ENCODE results near the gene NOS3. TPM values are rescaled to one million over a fixed set of nuclear protein-coding genes. Genes with fewer than 3 reads are reported as not detected.

Gene NOS3
- polyA plus RNA-seq, 1 donor from 2014 or later: not detected

GRCh38 chr7:150947761-150948651, 42.8 kb upstream of the NOS3 start:
- no peaks in the 10 kb centered on the region for H3K9me2 ChIP-seq (ENCODE audit: insufficient read depth, low read length)
- no peaks in the 10 kb centered on the region for H3K9me3 ChIP-seq (ENCODE audit: low read length)
- no peaks in the 10 kb centered on the region for H3K27me3 ChIP-seq (ENCODE audit: insufficient read depth, low read depth, low read length)
- TF ChIP-seq EP300 (conservative IDR thresholded peaks at IDR 0.05; ENCODE audit: poor library complexity, severe bottlenecking) (no peak), RAD21 (conservative IDR thresholded peaks at IDR 0.05) (no peak), MXI1 (conservative IDR thresholded peaks at IDR 0.05; ENCODE audit: poor library complexity, severe bottlenecking) (no peak), POLR2AphosphoS5 (IDR thresholded peaks at IDR 0.05) (no peak), SMC3 (conservative IDR thresholded peaks at IDR 0.05; ENCODE audit: poor library complexity) (no peak), EZH2 (IDR thresholded peaks at IDR 0.05; ENCODE audit: borderline replicate concordance, insufficient read depth, low read length, poor library complexity, severe bottlenecking) (no peak), TAF1 (IDR thresholded peaks at IDR 0.05; ENCODE audit: low read depth) (no peak)
- TF ChIP-seq, protein P1, sequence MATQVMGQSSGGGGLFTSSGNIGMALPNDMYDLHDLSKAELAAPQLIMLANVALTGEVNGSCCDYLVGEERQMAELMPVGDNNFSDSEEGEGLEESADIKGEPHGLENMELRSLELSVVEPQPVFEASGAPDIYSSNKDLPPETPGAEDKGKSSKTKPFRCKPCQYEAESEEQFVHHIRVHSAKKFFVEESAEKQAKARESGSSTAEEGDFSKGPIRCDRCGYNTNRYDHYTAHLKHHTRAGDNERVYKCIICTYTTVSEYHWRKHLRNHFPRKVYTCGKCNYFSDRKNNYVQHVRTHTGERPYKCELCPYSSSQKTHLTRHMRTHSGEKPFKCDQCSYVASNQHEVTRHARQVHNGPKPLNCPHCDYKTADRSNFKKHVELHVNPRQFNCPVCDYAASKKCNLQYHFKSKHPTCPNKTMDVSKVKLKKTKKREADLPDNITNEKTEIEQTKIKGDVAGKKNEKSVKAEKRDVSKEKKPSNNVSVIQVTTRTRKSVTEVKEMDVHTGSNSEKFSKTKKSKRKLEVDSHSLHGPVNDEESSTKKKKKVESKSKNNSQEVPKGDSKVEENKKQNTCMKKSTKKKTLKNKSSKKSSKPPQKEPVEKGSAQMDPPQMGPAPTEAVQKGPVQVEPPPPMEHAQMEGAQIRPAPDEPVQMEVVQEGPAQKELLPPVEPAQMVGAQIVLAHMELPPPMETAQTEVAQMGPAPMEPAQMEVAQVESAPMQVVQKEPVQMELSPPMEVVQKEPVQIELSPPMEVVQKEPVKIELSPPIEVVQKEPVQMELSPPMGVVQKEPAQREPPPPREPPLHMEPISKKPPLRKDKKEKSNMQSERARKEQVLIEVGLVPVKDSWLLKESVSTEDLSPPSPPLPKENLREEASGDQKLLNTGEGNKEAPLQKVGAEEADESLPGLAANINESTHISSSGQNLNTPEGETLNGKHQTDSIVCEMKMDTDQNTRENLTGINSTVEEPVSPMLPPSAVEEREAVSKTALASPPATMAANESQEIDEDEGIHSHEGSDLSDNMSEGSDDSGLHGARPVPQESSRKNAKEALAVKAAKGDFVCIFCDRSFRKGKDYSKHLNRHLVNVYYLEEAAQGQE (IDR thresholded peaks at IDR 0.05; ENCODE audit: borderline replicate concordance): no peak
- TF ChIP-seq, protein P2, sequence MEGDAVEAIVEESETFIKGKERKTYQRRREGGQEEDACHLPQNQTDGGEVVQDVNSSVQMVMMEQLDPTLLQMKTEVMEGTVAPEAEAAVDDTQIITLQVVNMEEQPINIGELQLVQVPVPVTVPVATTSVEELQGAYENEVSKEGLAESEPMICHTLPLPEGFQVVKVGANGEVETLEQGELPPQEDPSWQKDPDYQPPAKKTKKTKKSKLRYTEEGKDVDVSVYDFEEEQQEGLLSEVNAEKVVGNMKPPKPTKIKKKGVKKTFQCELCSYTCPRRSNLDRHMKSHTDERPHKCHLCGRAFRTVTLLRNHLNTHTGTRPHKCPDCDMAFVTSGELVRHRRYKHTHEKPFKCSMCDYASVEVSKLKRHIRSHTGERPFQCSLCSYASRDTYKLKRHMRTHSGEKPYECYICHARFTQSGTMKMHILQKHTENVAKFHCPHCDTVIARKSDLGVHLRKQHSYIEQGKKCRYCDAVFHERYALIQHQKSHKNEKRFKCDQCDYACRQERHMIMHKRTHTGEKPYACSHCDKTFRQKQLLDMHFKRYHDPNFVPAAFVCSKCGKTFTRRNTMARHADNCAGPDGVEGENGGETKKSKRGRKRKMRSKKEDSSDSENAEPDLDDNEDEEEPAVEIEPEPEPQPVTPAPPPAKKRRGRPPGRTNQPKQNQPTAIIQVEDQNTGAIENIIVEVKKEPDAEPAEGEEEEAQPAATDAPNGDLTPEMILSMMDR (IDR thresholded peaks at IDR 0.05; ENCODE audit: poor library complexity, severe bottlenecking): no peak
- no peak overlapping the region for H3K9ac ChIP-seq (ENCODE audit: low read length)
- H3K4me2 ChIP-seq (ENCODE audit: low read length): no peak overlapping the region
- H2AFZ ChIP-seq (ENCODE audit: low read depth, low read length): no peak overlapping the region
- H3K79me2 ChIP-seq (replicated peaks; ENCODE audit: insufficient read depth, low read length): no peaks in the 10 kb centered on the region
- no peaks in the 10 kb centered on the region for H3F3A ChIP-seq (ENCODE audit: insufficient read depth, low read length, poor library complexity, severe bottlenecking)
- no peak overlapping the region for H3K4me3 ChIP-seq (ENCODE audit: low read length)
- H3K36me3 ChIP-seq (ENCODE audit: insufficient read depth, low read length): peaks cover 8% of the 10 kb centered on the region
- no peaks in the 10 kb centered on the region for H4K20me1 ChIP-seq (ENCODE audit: insufficient read depth)
- H3K27ac ChIP-seq (ENCODE audit: low read length): no peak overlapping the region

DNA sequence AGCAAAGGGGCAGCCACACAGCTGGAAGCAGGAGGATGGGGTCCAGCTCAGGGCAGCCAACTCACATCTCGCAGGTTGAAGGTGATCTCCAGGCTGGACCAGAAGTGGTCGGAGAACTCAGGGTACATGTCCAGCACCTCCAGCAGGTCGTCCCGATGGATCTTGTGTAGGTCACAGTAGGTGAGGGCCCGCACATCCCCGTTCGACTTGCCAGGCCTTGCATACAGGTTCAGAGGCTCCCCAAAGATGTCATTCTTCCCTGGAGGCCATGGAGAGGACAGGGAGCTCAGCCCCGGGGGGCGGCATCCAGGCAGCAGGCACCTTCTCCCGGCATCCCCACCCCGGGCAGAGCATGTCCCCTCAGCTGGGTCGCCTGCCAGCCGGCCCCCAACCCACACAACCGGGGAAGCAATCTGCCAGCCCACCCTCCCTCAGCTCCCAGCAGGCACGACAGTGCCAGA, 42.0 kb upstream of the NOS3 start:
- Histone ChIP-seq H3K27ac (ENCODE audit: low read length) (no peak overlapping the region), H3F3A (ENCODE audit: insufficient read depth, low read length, poor library complexity, severe bottlenecking) (no peaks in the 10 kb centered on the region), H3K9ac (ENCODE audit: low read length) (no peak overlapping the region), H3K36me3 (ENCODE audit: insufficient read depth, low read length) (peaks cover 8% of the 10 kb centered on the region), H3K9me3 (ENCODE audit: low read length) (no peaks in the 10 kb centered on the region), H2AFZ (ENCODE audit: low read depth, low read length) (no peak overlapping the region), H3K9me2 (ENCODE audit: insufficient read depth, low read length) (no peaks in the 10 kb centered on the region), H3K27me3 (ENCODE audit: insufficient read depth, low read depth, low read length) (no peaks in the 10 kb centered on the region), H3K4me3 (ENCODE audit: low read length) (no peak overlapping the region), H3K4me2 (ENCODE audit: low read length) (no peak overlapping the region), H3K79me2 (replicated peaks; ENCODE audit: insufficient read depth, low read length) (no peaks in the 10 kb centered on the region), H4K20me1 (ENCODE audit: insufficient read depth) (no peaks in the 10 kb centered on the region)
- no peak for TF ChIP-seq POLR2AphosphoS5 (IDR thresholded peaks at IDR 0.05)
- TF ChIP-seq RAD21 (conservative IDR thresholded peaks at IDR 0.05): no peak
- no peak for TF ChIP-seq SMC3 (conservative IDR thresholded peaks at IDR 0.05; ENCODE audit: poor library complexity)
- TF ChIP-seq, protein P2 (IDR thresholded peaks at IDR 0.05; ENCODE audit: poor library complexity, severe bottlenecking): no peak
- TF ChIP-seq EZH2 (IDR thresholded peaks at IDR 0.05; ENCODE audit: borderline replicate concordance, insufficient read depth, low read length, poor library complexity, severe bottlenecking): no peak
- TF ChIP-seq, protein P1 (IDR thresholded peaks at IDR 0.05; ENCODE audit: borderline replicate concordance): no peak
- no peak for TF ChIP-seq TAF1 (IDR thresholded peaks at IDR 0.05; ENCODE audit: low read depth)
- TF ChIP-seq MXI1 (conservative IDR thresholded peaks at IDR 0.05; ENCODE audit: poor library complexity, severe bottlenecking): no peak
- no peak for TF ChIP-seq EP300 (conservative IDR thresholded peaks at IDR 0.05; ENCODE audit: poor library complexity, severe bottlenecking)
